ENCODE measurements around the gene FAM81B.
"Not testable (repeated sequence)": the region's sequence is repeated elsewhere in the genome, so short reads cannot be mapped to it uniquely, and the experiment has no call there.

Gene FAM81B, protein sequence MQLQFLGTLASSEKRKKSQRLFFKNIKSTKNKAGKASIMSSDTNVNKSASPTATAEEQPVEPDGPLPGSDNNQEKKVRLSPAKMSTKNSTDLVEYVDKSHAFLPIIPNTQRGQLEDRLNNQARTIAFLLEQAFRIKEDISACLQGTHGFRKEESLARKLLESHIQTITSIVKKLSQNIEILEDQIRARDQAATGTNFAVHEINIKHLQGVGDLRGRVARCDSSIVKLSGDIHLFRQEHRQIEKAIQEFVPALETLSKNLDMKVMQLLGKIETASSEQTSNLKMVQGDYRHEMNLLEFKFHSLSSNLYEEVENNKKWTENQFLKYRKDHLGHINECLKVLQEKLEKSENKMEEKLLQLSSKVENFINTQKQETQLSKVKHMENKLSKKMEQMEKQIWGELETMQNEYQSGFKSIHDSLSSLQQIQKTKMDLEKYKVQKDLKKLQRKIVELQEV
- 0 to 0.04 reads per million in 2 donors for total RNA-seq

DNA sequence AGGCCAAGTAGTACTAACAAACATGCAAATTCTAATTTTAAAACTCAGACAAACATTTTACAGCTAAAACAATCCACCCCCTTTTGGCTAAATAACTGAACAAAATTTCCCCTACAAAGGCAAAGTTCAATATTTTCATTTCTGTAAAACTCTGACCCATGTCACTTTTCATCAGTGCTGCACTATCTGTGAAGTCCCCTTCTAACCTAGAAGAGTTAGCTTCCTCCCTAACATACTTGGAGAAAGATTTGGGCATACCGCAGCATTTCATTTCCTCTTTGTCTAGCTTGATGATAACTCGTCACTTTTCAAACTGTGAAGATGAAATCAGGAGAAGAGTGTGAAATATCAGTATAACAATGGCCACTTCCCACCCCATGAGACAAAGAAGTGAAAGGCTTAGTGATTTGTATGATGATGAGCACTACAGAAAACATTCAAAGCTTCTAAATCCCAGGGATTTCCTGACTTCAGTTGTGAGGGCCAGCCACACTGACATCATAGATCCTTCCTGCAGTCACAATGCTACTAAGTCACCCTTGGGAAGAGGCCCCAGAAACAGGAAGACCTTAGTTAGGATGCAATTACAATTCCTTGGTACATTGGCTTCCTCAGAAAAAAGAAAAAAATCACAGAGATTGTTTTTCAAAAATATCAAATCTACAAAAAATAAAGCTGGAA is at the start of gene FAM81B:
FAM81B (plus strand) TSS at position 555 of the 681 bp plus-strand sequence; CDS start at position 579, 24 bp downstream.
- no peak for DNase-seq

DNA sequence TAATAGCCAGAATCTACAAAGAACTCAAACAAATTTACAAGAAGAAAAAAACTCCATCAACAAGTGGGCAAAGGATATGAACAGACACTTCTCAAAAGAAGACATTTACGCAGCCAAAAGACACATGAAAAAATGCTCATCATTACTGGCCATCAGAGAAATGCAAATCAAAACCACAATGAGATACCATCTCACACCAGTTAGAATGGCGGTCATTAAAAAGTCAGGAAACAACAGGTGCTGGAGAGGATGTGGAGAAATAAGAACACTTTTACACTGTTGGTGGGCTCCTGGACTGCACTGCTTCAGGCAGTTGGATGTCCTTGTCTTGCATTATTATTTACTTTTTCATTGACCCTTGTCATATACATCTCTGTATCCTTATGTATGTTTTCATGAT is 49.7 kb upstream of the FAM81B start:
- DNase-seq = not testable (repeated sequence)

DNA sequence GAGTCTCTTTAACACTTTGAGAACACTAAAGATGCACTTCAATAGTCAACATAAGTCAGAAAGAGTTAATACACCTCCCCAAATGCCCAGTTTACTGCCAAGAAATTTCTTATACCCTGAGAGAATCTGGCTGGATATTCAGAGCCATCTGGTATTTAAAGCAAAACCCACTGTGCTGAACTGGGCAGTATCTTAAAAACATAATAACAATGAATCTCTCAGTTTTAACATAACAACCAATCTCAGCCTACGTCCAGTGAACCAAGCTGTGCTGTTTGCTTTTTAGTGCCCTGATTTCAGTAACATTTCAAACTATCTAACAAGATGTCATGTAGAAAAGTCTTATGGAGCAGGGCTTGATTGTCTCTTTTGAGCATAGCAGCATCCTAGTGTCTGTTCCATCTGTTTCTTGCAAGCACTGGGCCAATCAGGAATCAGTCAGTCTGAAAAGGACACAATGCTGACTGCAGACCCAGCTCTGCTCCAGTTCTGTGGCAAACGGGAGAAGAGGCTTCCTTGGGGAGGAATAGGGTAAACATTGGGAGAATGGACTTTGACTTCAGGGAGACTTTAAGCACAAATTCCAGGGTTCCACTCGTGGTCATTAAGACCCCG is 43.6 kb upstream of the FAM81B start:
- no peak for DNase-seq

DNA sequence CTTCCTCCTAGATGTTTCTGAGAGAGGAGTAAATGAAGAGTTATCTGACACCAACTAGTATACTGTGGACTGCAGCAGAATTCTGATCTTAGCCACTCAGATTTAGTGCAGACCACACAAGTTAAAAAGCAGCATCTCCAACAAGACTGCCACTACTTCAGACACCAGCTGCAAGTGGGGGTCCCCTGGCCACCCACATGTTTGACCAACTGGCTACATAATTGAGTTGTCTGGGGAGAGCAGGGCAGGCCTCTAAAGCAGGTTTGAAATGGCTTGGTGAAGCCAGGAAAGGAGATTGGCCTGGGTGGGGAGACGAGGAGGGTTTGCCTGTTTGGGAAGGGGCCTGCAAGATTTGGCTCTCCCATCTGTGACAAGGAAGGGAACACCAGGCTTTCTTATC is 40.5 kb upstream of the FAM81B start:
- DNase-seq = no peak

DNA sequence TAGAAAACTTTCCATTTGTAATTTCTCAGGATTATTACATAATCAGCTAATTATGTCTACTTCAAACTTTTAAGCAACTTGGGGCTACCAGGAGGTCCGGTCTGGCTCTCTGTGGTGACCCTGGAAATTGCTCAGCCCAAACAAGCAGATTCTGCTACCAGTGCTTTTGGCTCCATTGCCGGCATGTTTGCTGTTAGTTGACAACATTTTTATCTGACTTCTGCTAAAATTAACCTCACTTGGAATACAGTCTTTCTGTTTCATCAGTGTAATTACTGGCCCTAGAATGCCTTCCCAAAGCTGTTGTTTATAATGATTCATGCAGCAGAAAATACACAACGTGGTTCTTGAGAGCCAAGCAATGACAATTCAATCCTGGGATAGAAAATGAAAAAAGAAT is 38.5 kb upstream of the FAM81B start:
- DNase-seq = no peak

DNA sequence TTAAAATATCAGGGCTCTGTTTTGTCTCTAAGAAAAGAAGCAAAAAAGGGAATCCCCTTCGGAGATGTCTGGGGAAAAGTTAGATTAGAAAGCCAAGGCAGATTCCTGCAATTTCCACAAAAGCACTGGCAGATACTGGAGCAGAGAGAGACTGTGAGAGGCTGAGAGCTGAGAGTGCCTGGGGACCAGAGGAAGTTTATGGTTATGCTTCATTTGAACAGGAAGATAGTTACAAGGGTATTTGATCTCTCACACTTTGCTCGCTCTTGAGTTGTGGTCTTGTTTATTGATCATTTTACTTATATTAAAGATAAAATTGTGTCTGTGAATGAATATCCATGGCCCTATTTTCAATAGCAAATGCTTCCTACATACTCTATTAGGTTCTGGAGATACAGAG is 32.8 kb upstream of the FAM81B start:
- DNase-seq = no peak

DNA sequence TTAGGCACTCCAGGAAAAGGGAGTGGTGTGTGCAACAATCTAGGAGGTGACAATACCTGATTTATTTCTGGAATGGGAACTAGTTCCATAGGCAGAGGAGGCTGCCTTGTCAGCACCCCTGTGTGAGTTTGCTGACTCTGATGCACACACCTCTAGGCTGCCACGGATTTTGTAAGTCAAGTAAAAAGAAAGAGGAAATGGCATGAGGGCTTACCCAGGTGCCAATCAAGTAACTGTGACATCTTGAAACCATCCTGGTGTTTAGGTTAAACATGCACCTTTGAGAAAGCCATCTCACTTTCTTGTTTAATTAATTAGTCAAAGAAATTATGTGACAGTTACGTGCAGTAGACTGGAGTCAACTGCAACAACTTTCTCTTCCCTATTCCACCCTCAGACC is 32.3 kb upstream of the FAM81B start:
- DNase-seq = no peak

DNA sequence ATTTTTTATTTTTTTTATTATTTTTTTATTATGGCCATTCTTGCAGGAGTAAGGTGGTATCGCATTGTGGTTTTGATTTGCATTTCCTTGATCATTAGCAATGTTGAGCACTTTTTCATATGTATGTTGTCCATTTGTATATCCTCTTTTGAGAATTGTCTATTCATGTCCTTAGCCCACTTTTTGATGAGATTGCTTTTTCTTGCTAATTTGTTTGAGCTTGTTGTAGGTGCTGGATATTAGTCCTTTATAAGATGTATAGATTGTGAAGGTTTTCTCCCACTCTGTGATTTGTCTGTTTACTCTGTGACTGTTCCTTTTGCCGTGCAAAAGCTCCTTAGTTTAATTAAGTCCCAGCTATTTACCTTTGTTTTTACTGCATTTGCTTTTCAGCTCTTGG is 30.5 kb upstream of the FAM81B start:
- DNase-seq = not testable (repeated sequence)

DNA sequence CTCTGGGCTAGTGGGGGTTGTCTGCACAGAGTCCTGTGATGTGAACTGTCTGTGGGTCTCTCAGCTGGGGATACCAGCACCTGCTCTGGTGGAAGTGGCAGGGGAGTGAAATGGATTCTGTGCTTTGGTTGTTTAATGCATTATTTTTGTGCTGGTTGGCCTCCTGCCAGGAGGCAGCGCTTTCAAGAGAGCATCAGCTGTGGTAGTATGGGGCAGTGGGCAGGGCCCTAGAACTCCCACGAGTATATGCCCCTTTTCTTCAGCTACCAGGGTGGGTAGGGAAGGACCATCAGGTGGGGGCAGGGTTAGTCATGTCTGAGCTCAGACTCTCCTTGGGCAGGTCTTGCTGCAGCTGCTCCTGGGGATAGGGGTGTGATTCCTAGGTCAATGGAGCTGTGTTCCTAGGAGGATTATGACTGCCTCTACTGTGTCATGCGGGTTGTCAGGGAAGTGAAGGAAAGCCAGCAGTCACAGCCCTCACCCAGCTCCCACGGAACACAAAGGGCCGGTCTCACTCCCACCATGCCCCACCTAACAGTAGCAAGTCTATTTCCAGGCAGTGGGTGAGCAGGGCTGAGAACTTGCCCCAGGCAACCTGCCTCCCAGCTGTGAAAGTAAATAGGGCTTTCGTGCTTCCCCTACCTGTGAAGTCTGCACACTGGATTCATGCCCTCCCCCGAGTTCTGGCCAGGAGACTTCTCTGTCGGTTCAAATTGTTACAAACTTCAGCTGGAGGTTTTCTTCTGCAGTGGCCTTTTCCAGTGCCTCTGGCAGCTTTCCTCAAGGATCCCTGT is 25.7 kb upstream of the FAM81B start:
- DNase-seq = no peak

DNA sequence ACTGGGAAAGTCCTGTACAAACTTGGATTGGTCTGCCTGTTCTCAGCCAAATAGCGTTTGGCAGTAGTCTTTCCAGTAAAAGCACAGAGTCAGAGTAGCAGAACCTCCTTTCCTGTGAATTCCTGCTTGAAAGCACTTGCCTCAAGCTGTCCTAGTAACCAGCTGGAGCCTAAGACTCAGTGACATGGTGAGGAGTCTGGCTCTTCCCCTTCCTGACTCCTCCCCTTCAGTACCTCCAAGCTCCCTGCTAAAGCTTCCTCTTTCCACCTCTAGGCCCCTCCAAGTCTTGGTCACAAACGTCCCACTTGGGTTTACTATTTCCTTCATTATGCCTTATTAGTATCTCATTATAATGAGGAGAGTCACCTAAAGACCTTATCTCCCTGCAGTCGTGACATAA is 21.4 kb upstream of the FAM81B start:
- no peak for DNase-seq

DNA sequence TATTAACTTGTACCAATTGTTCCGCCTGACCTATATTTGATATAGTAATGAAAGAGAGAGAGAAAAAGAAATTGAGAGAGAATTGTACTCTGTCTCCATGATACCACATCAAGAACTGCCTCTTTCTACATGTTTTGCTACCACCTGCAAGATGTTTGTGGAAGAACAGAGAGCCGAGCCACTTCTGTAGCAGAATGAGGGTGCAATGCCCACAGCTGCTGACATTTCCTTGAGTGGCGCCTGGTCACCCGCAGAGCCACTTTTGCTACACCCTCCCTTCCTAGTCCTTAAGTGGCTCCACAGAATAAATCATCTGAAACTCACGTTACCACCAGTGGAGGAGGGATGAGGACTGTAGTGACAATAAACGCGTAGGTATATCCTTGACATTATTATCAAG is 17.1 kb upstream of the FAM81B start:
- DNase-seq = no peak

DNA sequence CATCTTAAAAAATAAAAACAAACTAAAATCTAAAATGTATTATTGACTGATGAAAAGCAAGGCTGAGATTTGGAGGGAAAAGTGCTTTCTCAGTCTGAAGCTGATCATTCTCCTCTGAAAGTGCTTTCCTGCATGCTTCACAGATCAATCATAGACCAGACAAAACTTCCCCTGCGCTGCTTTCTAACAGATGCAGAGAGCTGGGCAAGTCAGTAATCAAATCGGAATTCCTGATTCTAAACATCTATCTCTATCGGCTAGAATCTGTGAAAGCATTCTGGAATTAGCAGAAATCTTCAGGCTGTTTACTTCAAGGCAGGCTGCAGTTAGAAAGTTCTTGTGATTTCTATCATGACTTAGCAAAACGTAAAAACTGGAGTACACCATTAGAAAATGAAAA is 15.6 kb upstream of the FAM81B start:
- DNase-seq = no peak

DNA sequence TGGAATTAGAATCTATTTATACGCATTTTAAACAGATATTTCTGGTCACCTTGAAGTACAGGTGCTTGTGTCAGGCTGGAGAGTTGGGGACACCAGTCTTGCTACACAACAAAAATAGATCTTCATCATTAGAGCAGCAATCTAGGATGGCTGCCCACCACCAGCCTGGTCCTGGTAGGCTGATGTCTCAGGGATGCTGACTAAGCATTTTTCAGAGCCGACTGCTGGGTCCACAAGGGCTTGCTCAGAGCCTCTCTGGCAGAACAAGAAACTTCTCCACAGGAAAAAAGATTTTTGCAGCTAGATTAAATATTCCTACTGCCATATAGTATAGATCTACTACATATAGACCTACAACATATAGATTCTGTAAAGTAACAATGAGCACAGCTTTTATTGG is 12.0 kb upstream of the FAM81B start:
- no peak for DNase-seq

DNA sequence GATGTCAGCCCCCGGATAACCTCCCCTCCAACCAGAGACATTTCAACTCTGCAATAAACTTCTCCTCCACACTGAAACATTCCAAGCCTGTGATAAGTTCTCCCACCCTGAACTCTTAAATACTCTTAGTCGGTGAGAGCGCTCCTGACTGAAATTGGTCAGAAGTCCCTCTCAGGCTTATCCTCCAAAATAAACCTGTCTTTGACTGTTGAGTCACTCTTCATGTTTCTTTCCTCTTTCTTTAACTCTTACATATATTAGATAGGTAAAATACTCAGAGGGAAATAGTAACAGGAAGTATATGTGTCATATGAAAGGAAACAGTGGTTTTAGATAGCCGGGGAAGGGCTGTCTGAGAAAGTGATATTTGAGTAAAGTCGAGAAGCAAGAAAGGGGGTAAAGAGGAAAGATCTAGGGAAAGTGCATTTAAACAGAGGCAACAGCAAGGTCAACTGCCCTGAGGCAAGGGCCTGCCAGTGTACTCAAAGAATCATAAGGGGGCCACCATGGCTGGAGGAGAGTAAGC is 11.0 kb upstream of the FAM81B start:
- DNase-seq = no peak

DNA sequence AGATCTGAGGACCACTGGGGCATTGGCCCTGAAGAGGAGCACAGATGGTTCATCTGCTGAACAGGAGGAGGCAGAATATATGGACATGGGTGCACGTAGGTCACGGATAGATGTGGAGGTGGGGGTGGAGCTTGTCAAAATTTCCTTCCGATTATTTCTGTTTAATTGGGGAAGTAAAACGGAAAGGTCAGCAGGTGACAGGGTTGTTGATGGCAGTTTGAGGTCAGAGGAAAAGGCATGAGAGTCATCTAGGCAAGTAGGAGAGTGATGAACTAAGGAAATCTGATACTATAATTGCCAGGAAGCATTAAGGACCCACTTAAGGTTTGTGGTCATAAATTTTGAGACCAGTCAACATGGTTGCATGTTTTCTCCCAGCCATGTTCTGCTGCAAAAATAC is 8.4 kb upstream of the FAM81B start:
- no peak for DNase-seq

DNA sequence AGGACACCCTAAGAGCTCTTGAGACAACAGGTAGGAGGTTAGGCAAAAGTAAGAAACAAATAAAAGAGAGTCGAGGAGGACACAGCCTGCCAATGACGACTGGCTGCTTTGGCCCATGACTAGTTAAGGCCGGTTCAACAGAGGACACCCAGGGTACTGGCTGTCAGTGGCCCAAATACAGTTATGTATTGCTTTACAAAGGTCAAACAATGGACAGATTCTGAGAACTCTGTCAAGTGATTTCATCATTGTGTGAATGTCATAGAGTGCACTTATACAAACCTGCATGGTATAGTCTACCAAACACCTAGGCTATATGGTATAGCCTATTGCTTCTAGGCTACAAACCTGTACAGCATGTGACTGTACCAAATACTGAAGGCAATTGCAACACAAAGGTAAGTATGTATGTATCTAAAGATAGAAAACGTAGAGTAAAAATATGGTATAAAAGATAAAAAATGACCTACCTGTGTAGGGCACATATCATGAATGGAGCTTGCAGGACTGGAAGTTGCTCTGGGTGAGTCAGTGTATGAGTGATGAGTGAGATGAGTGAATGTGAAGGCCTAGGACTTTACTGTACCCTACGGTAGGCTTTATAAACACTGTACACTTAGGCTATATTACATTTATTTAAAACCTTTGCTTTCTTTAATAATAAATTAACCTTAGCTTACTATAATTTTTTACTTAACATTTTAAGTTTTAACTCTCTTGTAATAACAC is 6.5 kb upstream of the FAM81B start:
- no peak for DNase-seq

DNA sequence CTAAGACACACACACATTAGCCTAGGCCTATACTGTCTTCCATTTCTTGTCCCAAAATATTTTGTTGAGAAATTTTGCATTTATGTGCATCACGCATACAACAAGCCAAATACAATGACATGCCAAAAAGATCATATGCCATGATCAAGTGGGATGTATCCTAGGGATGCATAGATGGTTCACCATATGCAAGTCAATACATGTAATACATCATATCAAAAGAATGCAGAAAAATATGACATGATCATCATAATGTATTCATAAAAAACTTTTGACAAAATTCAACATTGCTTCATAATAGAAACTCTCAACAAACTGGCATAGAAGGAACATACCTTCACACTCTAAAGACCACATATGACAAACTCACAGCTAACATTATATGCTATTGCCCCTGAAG is 5.8 kb upstream of the FAM81B start:
- no peak for DNase-seq

DNA sequence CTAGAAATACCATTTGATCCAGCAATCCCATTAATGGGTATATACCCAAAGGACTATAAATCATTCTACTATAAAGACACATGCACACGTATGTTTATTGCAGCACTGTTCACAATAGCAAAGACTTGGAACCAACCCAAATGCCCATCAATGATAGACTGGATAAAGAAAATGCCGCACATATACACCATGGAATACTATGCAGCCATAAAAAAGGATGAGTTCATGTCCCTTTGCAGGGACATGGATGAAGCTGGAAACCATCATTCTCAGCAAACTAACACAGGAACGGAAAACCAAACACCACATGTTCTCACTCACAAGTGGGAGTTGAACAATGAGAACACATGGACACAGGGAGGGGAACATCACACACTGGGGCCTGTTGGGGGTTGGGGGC is 799 bp downstream of the FAM81B start:
- DNase-seq = not testable (repeated sequence)

DNA sequence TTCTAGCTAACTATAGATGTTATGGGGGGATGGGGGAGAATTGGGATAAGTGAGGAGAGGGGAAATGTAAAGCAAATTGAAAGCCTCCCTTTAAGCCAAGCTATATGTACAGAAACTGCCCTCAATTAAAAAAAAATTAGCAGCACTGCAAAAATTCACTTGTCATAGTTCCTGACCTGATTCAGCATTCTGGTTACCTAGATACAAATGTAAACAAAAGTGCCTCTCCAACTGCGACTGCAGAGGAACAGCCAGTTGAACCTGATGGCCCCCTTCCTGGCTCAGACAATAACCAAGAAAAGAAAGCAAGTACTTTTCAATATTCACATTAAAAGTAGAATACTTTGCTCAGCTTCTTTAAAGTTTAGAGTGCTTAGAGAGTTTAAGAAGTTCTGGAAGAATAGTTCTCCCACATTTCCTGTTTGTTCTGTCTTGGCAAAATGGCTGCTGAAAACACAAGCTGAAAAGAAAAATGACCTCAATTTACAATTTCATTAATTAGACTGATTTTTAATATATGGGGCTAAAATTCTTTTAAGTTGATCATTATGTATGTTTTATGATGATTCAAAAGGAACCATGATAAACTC is 1.5 kb downstream of the FAM81B start:
- DNase-seq = no peak

DNA sequence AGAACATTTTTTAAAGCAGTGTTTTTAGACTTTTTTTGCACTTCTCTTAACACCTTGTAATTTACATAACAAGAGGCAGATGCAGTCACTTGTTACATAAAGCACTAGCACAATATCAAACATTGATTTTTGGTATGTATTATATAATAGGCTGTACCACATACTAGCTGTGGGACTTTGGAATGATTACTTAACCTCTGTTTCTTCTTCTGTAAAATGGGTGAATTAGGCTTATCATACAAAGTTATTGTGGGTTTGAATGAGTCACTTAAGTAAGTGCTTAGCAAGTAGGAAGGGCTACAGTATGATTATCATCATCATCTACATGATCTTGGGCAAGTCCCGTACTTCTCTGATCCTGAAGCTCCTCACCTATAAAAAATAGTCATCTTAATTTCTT is 2.1 kb downstream of the FAM81B start:
- no peak for DNase-seq

DNA sequence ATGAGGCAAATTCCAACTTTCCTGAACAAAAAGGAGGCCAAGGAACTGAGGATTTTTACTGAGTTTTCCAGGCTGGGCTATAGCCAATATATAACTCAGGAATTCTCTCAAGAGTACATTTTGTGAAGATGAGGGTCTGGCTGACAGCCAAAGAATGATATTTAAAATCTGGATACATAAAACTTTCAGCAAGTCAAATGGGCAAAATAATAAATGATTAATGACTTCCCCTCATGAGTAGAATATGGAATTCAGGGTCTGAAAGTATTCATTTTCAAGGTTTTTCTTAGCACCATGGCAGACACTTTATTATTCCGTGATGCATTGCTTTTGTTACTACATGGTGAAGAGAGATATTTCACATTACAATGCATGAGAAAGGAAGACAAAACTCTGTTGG is 7.8 kb downstream of the FAM81B start:
- no peak for DNase-seq

DNA sequence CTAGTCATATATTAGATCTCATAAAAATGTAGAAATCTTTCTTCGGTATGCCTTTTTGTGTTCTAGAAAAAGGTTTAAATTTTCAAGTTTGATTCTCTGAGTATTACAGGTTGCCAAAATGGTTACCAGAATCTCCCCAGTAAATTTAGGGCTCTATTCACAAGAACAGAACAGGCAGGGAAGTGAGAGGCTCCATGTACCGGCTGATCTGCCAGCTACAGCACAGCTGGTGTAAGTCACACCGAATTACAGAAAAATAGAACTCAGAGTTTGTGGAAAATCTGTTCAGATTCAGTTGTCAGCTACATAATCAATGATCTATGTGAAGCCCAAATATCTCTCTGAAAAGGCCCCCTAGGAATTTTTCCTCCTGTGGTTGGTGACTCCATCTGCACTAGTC is 10.5 kb downstream of the FAM81B start:
- DNase-seq = no peak
